ENCODE measurements around the gene PIK3R5. TPM values are rescaled to one million over a fixed set of nuclear protein-coding genes. Genes with fewer than 3 reads are reported as not detected.

Gene PIK3R5
- total and polyA plus RNA-seq, 2 donors (not counting 3 experiments of a cell fraction or from before 2014, with no cell fraction given) = not detected

DNA sequence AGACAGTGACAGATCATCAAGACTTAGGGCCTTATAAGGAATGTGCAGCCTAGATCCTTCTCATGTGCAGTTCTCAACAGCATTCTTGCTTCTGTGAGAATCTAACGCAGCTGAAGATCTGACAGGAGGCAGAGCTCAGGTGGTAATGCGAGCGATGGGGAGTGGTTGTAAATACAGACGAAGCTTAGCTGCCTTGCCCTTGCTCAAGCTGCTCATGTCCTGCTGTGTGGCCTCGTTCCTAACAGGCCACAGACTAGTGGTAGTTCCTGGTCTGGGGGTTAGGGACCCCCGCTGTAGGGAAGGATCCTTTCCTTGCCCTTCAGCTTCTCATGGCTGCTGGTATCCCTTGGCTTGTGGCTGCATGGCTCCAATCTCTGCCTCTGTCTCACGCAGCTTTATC, 45.5 kb upstream of the PIK3R5 start:
- Histone ChIP-seq H3K9me3 (replicated peaks; ENCODE audit: control insufficient read depth, insufficient read depth, low read length) (no peaks in the 10 kb centered on the region), H2AFZ (ENCODE audit: low read depth, low read length) (no peak overlapping the region), H3K4me1 (ENCODE audit: control insufficient read depth, extremely low read depth, insufficient read depth, low read length) (no peaks in the 10 kb centered on the region), H3K79me2 (ENCODE audit: control insufficient read depth, insufficient read depth, low read length) (no peaks in the 10 kb centered on the region), H3K4me2 (ENCODE audit: insufficient read depth, low read length) (no peak overlapping the region), H4K20me1 (replicated peaks; ENCODE audit: control insufficient read depth, extremely low read depth, insufficient read depth, low read length) (no peaks in the 10 kb centered on the region), H3K4me3 (replicated peaks in 1 of 3; ENCODE audit: insufficient read depth in 1 of 3, low read depth in 1 of 3, low read length in 3 of 3) (no peak overlapping the region), H3K27me3 (ENCODE audit: control insufficient read depth in 2 of 2, insufficient read depth in 2 of 2, low read length in 2 of 2) (no peaks in the 10 kb centered on the region), H3K36me3 (ENCODE audit: control insufficient read depth in 2 of 2, extremely low read depth in 1 of 2, insufficient read depth in 2 of 2, low read length in 2 of 2) (no peaks in the 10 kb centered on the region), H3K9ac (replicated peaks; ENCODE audit: extremely low read depth, insufficient read depth, low read length) (no peak overlapping the region), H3K27ac (ENCODE audit: insufficient read depth, low read depth, low read length) (no peak overlapping the region), H3K9me1 (replicated peaks; ENCODE audit: control insufficient read depth, extremely low read depth, insufficient read depth, low read length) (no peaks in the 10 kb centered on the region)
- CTCF ChIA-PET = interaction anchor here (0.8 to 1.8 kb wide), 2 partner anchors 13 to 511 kb away, joined by 3 to 6 read pairs; no protein-coding TSS in a partner anchor
- dilution Hi-C loops (cut with MboI; ENCODE audit: extremely low pct_ligation_motif_present, low sequenced_read_pairs) (no loop called here), intact Hi-C loops (cut with micrococcal nuclease) (no loop called here)
- no peak for TF ChIP-seq MYC (IDR thresholded peaks at IDR 0.05; ENCODE audit: low read depth, low read length)
- TF ChIP-seq, protein P1, sequence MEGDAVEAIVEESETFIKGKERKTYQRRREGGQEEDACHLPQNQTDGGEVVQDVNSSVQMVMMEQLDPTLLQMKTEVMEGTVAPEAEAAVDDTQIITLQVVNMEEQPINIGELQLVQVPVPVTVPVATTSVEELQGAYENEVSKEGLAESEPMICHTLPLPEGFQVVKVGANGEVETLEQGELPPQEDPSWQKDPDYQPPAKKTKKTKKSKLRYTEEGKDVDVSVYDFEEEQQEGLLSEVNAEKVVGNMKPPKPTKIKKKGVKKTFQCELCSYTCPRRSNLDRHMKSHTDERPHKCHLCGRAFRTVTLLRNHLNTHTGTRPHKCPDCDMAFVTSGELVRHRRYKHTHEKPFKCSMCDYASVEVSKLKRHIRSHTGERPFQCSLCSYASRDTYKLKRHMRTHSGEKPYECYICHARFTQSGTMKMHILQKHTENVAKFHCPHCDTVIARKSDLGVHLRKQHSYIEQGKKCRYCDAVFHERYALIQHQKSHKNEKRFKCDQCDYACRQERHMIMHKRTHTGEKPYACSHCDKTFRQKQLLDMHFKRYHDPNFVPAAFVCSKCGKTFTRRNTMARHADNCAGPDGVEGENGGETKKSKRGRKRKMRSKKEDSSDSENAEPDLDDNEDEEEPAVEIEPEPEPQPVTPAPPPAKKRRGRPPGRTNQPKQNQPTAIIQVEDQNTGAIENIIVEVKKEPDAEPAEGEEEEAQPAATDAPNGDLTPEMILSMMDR (IDR thresholded peaks at IDR 0.05; ENCODE audit: extremely low read depth in 1 of 2, insufficient read depth in 1 of 2, low read depth in 1 of 2, low read length in 2 of 2) = no peak
- no peak for TF ChIP-seq GATA2 (IDR thresholded peaks at IDR 0.05; ENCODE audit: insufficient read depth, insufficient read length, low read depth, low read length)
- TF ChIP-seq JUN (IDR thresholded peaks at IDR 0.05; ENCODE audit: borderline replicate concordance, insufficient read depth, insufficient read length, low read depth) = no peak
- no peak for TF ChIP-seq POLR2AphosphoS5 (IDR thresholded peaks at IDR 0.05; ENCODE audit: insufficient read depth, low read depth, low read length)
- TF ChIP-seq FOS (IDR thresholded peaks at IDR 0.05; ENCODE audit: borderline replicate concordance, insufficient read depth, low read length) = no peak
- TF ChIP-seq POLR2A (IDR thresholded peaks at IDR 0.05; ENCODE audit: low read depth, low read length) = no peak
- TF ChIP-seq, protein P2, sequence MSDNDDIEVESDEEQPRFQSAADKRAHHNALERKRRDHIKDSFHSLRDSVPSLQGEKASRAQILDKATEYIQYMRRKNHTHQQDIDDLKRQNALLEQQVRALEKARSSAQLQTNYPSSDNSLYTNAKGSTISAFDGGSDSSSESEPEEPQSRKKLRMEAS (IDR thresholded peaks at IDR 0.05; ENCODE audit: insufficient read depth, insufficient read length) = no peak
- no peak for TF ChIP-seq EZH2 (IDR thresholded peaks at IDR 0.05; ENCODE audit: borderline replicate concordance, low read depth, low read length, severe bottlenecking)
- POLR2A ChIA-PET = no interaction called here
- no peak for FAIRE-seq
- DNase-seq (ENCODE audit: low read depth, low spot score) = no peak
- BruUV-seq (replicated peaks) = no TSS peak

All from endothelial cell of umbilical vein (primary cell).